GM10266 (cell line): Measurements from ENCODE around the gene FAM3A.

Source experiments
- DNase-seq: peaks from one replicate; pipeline ENCODE4 v3.0.0; 2012; ENCODE audit errors: extremely low spot score
- CTCF ChIP-seq: IDR thresholded peaks from 2 replicates; pipeline ENCODE4 v1.5.1; 2012; ENCODE audit warnings: mild to moderate bottlenecking, low read depth; ENCODE audit not compliant: control insufficient read depth, insufficient read depth; ENCODE audit errors: missing control alignments

The FAM3A gene

GRCh38 chrX:154471839-154472684 lies 44.0 kb downstream of the FAM3A start:
- TF ChIP-seq CTCF: no peak
- no peak for DNase-seq

GRCh38 chrX:154470914-154471568 lies 45.0 kb downstream of the FAM3A start:
- DNase-seq: no peak
- no peak for TF ChIP-seq CTCF

- TF ChIP-seq CTCF: no peak
- DNase-seq: no peak
Observed at GRCh38 chrX:154470434-154470833, 45.6 kb downstream of the FAM3A start.

GRCh38 chrX:154469880-154470279 lies 46.2 kb downstream of the FAM3A start:
- DNase-seq: no peak

GRCh38 chrX:154469114-154469513 lies 46.9 kb downstream of the FAM3A start:
- no peak for TF ChIP-seq CTCF
- no peak for DNase-seq

More at GRCh38 chrX:154469880-154470279, 46.2 kb downstream of the FAM3A start:
- TF ChIP-seq CTCF: no peak

GRCh38 chrX:154468217-154468616 lies 47.8 kb downstream of the FAM3A start:
- DNase-seq: no peak
- no peak for TF ChIP-seq CTCF

- TF ChIP-seq CTCF: no peak
Observed at GRCh38 chrX:154467556-154467955, 48.5 kb downstream of the FAM3A start.

More at GRCh38 chrX:154467556-154467955, 48.5 kb downstream of the FAM3A start:
- no peak for DNase-seq
